GM10266 (cell line): ENCODE data around the gene EDEM2.

Source experiments
- DNase-seq: peaks from one replicate; pipeline ENCODE4 v3.0.0; 2012; ENCODE audit errors: extremely low spot score
- CTCF ChIP-seq: IDR thresholded peaks from 2 replicates; pipeline ENCODE4 v1.5.1; 2012; ENCODE audit warnings: mild to moderate bottlenecking, low read depth; ENCODE audit not compliant: control insufficient read depth, insufficient read depth; ENCODE audit errors: missing control alignments

EDEM2 gene

DNA sequence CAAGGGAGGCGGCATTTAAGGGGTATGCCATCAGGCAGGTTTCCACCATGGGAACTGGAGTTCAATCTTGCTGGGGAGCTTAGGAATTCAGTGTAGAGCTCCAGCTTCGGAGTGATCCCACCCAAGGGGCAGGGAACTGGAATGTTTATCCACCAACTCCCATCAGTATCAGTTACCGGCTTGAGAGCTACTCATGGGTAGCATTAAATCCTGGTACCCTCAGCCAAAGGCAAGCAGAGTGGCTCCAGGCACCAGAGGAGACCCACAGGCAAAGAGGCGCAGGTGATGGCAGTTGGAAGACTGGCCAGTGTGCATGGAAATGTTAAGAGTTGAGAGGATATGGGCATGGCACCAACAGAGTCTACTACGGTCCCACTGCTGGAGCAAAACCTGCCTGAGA, 14.1 kb downstream of the EDEM2 start:
- no peak for TF ChIP-seq CTCF
- no peak for DNase-seq

DNA sequence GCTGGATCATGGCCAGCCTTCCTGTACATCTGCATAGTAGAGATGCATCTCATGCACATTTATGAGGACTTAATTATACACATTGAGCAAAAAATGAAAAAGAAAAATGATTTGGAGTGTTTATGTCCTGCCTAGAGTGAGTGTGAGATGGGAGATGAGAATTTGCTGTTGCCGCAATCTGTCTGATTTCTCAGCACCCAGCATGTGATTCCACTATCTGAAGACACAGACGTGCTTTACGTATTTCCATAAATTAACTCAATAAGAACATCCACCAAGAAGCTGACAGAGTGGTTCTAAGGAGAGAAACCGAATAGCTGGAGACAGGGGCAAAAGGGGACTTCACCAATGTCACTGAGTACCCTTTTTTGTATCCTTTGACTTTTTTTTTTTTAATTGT, 15.2 kb downstream of the EDEM2 start:
- TF ChIP-seq CTCF: no peak
- DNase-seq: no peak

GRCh38 chr20:35129647-35130069, 17.5 kb downstream of the EDEM2 start:
- DNase-seq: no peak
- TF ChIP-seq CTCF: no peak

GRCh38 chr20:35125753-35126152, 21.4 kb downstream of the EDEM2 start:
- no peak for TF ChIP-seq CTCF
- no peak for DNase-seq

GRCh38 chr20:35122756-35123405, 24.3 kb downstream of the EDEM2 start:
- no peak for DNase-seq

DNA sequence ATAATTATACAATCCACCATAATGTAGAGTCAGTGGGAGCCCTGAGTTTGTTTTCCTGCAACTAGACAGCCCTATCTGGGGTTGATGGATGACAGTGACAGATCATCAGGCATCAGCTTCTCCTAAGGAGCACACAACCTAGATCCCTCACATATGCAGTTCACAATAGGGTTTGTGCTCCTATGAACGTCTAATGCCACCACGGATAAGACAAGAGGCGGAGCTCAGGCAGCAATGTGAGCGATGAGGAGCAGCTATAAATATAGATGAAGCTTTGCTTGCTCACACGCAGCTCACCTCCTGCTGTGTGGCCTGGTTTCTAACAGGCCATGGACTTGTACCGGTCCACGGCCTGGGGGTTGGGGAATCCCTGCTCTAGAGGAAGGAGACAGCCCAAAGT, 25.9 kb downstream of the EDEM2 start:
- DNase-seq: no peak
- TF ChIP-seq CTCF: no peak

More at GRCh38 chr20:35122756-35123405, 24.3 kb downstream of the EDEM2 start:
- TF ChIP-seq CTCF: no peak

- DNase-seq: no peak
- no peak for TF ChIP-seq CTCF
Measured at GRCh38 chr20:35120012-35120701, 27.0 kb downstream of the EDEM2 start.
